HG03135 (cell line): ENCODE measurements around the gene ARMC9.
A peak's percentile ranks its signal among the peaks of the same experiment; 100 is the strongest.
"Not testable (repeated sequence)": the region's sequence is repeated elsewhere in the genome, so short reads cannot be mapped to it uniquely, and the experiment has no call there.

Experiments
- ATAC-seq: cut with Tn5 transposase; IDR thresholded peaks from one replicate; pipeline ENCODE4 v1.9.1; 2021; ENCODE audit warnings: mild to moderate bottlenecking, moderate library complexity; ENCODE audit not compliant: unreplicated experiment

ARMC9 gene

DNA sequence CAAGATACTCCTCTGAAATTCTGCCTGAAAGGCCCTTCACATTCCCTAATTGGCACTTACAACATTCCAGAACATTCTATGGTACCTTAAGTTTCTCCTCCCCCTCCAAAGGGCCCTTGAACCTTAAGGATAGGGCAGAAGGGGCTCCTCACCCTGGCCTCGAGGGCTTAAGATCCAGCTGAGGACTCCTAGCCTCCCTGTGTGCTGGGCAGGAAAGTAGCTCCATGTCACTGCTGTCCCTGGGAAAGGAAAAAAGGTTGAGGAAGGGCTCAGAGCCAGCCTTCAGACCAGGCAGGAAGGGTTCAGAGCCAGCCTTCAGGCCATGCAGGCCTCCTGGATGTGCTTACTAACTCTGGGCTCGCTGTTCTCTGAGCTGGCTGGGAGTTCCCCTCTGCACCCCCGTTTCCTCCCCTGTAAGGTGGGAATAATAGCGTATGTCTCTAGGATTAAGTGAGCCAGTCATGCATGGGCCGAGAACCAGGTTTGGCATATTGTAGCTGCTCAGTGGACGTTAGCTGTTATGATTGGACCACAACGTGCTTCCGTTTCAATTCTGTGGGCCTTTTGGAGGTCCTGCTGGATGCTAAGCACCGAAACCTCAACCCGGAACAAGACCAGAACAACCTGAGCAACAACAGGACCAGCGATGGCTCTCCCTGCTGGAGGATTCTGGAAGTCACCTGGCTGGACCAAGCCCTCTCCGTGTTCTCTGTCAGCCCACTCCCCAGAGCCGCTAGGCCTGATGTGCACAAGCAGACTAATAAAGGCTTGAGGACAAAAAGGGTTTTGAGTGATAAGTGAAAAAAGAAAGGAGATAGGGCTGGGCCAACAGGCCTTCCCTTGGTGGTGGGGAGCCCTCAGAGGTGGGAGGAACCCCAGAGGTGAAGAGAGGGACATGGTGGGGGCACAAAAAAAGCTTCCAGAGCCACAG, 196.0 kb downstream of the ARMC9 start:
- peak; percentile 49 for ATAC-seq

DNA sequence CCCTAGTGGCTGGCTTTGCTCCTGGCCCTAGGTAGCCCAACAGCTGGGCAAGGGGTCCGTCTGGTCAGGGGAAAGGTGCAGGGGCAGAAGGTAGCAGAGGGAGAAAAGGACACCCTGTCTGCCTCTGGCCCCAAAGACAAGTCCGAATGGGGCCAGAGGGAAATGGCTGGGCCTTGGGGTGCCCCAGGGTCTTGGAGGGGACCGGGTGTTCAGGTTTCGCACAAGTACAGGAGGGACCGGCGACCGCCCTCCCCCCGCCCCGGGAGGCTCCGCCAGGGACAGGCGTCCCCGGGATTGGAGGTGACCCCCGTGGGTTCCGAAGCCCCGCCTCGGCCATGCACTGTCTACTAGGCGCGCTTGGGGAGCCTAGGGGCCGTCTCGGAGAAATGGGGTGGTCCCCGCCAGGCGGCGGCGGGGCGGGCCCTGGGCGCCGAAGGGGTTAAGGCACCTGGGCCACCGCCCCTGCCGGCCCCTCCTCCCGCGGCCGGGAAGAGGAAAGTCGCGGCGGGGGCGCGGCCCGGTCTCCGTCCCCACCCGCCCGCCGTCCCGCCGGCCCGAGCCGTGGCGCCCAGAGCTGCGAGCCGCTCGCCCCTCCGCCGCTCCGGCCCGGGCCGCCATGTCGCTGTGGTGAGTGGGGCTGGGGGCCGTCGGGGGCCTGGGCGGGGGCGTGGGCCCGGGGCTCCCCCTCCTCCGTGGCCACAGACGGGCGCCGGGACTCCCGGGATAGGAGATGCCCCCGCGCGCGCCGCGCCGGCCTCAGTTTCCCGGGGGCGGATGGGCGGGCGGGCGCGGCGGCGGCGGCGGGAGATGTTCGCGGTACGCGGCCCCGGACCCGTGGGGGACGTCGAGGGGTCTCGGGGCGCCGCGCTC, 197.0 kb downstream of the ARMC9 start, which contains the start of gene B3GNT7:
Gene B3GNT7, plus strand, starts transcription at position 523 of the 870 bp plus-strand sequence. Its CDS starts 94 bp downstream, at position 617.
- ATAC-seq, result peak; percentile 15

DNA sequence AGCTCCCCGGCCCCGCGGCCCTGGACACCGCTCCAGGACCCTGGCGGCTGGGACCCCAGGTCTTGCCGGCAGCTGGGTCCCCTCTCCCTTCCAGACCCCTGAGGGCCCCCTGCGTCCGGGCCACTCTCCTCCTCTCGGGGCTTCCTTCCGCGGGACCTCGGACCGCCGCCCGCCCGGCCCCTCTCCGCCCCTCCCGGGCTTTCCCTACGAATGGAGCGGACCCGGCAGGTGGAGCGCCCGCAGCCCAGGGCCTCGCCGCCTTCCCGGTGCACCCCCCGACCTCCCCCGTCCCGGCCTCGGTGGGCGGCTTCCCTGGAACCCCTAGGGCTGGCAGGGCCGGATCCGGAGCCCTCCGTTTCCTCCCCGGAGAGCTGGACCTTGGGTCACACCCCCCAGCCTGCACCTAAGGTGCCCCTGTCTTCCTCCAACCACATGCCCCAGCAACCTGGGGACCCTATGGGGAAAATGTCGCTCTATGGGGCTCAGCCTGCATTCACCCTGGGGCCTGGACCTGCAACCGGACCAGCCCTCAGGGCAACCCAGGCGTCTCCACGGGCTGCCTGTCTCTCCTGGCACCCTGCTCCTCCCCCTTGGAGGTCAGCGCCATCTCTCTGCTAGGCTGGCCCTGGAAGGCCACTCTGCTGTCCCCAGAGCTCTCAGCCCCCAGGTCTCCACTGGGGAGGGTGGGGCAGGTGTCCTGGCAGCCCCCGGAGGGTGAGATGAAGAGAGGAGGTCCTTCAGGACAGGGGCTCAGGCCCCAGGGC, 197.8 kb downstream of the ARMC9 start:
- no peak for ATAC-seq

DNA sequence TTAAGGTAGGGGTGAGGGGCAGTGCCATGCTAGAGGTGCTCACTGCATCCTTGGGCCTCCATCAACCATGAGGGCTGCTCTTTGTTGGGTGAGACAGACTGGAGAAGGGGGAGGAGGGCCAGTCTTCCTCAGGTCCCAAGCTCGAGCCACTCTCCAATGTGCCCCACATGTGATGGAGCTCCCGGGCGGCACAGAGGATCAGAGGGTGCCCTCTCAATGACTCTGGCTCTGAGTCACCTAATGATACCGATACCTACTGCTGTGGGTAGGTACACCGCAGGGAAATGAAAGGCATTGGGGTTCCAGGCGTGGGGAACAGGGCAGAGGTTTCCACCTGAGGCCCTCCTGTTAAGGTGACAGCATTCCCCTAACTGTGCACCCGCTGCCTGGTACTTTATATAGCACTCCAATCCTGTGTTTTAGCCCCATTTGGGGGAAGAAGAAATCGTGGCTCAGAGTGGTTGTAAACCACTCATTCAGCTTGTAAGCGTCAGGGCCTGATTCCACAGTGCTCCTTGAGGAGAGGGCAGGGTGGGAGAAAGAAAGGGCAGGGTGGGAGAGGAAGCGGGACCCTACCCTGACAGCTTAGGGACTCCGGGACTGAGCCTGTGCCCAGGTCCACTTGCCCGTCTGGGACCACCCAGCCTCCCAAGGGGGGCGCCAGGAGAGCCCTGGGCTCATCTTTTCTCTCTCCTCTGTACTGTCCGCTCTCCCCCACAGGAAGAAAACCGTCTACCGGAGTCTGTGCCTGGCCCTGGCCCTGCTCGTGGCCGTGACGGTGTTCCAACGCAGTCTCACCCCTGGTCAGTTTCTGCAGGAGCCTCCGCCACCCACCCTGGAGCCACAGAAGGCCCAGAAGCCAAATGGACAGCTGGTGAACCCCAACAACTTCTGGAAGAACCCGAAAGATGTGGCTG, 198.8 kb downstream of the ARMC9 start:
- no peak for ATAC-seq

DNA sequence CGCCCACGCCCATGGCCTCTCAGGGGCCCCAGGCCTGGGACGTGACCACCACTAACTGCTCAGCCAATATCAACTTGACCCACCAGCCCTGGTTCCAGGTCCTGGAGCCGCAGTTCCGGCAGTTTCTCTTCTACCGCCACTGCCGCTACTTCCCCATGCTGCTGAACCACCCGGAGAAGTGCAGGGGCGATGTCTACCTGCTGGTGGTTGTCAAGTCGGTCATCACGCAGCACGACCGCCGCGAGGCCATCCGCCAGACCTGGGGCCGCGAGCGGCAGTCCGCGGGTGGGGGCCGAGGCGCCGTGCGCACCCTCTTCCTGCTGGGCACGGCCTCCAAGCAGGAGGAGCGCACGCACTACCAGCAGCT, 199.5 kb downstream of the ARMC9 start:
- no peak for ATAC-seq

DNA sequence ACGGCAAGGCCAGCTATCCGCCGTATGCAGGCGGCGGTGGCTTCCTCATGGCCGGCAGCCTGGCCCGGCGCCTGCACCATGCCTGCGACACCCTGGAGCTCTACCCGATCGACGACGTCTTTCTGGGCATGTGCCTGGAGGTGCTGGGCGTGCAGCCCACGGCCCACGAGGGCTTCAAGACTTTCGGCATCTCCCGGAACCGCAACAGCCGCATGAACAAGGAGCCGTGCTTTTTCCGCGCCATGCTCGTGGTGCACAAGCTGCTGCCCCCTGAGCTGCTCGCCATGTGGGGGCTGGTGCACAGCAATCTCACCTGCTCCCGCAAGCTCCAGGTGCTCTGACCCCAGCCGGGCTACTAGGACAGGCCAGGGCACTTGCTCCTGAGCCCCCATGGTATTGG, 200.2 kb downstream of the ARMC9 start:
- ATAC-seq, result no peak

DNA sequence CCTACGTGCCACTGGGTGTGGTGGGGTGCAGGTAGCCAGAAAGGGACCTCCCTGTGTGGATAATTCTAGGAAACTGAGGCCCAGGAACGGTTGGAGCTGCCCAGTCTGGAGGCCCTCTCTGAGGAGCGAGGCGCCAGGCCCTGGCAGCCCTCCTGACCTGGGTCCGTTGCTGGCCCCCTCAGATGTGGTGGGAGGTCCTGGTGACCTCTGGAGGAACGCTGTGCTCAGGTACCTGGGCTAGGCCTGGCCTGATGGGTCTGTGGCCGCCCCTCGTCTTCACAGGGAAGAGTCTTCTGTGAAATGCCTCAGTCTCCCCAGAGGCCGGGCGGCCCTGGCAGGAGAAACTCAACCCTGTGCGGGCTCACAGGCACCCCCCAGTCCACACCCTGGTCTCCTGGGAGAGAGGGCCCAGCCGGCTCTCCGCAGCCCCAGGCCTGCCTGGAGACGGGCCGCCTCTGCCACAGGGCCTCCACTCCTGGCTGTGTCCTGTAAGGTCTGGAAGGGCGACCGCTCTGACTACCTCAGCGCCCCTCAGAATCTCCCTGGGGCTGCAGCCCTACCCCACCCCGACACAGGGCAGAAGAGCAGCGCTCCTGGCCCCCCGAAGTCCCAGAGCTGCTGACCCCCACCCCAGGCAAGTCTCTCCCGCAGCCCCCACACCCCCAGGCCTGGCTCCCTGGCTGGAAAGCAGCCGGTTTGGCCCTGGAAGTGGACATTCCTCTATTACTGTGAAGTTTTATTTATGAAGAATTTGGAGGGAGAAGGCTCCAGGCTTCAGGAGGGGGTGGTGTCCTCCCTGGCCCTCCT, 200.8 kb downstream of the ARMC9 start:
- no peak for ATAC-seq

DNA sequence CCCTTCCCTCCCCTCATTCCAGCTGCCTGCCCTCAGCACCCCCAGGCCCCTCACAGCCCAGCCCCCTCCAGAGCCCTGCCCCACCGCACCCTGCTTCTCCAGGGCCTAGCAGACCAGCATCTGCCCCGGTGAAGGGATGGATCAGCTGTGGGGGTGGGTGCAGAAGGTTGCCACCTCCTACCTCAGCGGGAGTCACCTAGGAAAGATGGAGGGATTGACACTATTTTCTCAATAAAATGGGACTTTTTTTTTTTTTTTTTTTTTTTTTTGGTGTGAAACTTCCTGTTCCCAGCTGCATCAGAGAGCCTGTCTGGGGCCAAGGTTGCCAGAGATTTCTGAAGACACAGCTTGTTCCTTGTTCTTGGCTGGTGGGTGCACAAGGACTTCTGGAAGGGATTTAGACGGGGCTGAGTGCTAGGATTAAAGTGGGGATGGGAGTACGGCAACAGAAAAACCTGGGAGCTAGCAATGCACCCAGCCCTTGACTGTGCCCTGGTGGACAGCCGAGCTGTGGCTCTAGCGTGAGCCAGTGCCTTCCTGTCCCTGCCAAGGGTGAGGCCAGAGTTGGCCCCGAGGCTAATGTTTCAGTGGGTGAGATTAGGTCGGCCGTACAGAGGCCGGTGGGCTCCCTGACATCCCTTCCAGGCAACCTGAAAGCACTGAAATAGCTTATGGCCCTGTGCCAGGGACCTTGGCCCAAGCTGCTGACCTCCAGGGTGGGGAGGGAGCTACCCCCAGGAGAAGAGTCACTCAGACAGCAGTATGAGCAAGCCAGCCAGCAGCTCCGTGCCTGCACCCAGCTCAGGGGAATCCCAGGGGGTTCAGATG, 201.6 kb downstream of the ARMC9 start:
- ATAC-seq, result no peak

DNA sequence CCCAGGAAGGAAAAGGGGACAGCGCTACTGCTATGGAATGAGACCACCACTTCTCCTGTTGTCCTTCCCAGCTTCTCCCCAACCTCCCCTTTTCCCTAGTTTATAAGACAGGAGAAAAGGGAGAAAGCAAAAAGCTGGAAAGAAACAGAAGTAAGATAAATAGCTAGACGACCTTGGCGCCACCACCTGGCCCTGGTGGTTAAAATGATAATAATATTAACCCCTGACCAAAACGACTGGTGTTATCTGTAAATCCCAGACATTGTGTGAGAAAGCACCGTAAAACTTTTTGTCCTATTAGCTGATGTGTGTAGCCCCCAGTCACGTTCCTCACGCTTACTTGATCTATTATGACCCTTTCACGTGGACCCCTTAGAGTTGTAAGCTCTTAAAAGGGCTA, 202.2 kb downstream of the ARMC9 start:
- ATAC-seq, result not testable (repeated sequence)

DNA sequence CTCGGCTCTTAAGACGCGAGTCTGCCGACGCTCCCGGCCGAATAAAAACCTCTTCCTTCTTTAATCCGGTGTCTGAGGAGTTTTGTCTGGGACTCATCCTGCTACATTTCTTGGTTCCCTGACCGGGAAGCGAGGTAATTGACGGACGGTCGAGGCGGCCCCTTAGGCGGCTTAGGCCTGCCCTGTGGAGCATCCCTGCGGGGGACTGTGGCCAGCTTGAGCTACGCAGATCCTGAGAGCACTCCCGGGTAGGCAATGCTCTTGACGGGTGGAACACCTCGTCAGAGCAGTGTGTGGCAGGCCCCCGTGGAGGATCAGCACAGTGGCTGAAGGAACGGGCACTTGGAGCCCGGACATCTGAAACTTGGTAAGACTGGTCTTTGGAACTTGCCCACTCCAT, 202.7 kb downstream of the ARMC9 start:
- not testable (repeated sequence) for ATAC-seq

DNA sequence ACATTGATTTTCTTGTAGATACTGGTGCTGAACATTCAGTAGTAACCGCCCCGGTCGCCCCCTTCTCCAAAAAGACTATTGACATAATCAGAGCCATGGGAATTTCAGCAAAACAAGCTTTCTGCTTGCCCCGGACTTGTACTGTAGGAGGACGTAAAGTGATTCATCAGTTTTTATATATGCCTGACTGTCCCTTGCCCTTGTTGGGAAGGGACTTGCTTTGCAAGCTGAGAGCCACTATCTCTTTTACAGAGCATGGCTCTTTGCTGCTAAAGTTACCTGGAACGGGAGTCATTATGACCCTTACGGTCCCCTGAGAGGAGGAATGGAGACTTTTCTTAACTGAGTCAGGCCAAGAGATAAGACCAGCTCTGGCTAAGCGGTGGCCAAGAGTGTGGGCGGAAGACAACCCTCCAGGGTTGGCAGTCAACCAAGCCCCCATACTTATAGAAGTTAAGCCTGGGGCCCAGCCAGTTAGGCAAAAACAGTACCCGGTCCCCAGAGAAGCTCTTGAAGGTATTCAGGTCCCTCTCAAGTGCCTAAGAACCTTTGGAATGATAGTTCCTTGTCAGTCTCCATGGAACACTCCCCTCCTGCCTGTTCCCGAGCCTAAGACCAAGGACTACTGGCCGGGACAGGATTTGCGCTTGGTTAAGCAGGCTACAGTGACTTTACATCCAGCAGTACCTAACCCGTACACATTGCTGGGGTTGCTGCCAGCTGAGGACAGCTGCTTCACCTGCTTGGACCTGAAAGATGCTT, 205.2 kb downstream of the ARMC9 start:
- ATAC-seq, result not testable (repeated sequence)

DNA sequence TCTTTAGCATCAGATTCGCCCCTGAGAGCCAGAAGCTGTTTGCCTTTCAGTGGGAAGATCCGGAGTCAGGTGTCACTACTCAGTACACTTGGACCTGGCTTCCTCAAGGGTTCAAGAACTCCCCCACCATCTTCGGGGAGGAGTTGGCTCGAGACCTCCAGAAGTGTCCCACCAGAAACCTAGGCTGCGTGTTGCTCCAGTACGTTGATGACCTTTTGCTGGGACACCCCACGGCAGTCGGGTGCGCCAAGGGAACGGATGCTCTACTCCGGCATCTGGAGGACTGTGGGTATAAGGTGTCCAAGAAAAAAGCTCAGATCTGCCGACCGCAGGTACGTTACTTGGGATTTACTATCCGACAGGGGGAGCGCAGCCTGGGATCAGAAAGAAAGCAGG, 205.8 kb downstream of the ARMC9 start:
- ATAC-seq, result not testable (repeated sequence)

DNA sequence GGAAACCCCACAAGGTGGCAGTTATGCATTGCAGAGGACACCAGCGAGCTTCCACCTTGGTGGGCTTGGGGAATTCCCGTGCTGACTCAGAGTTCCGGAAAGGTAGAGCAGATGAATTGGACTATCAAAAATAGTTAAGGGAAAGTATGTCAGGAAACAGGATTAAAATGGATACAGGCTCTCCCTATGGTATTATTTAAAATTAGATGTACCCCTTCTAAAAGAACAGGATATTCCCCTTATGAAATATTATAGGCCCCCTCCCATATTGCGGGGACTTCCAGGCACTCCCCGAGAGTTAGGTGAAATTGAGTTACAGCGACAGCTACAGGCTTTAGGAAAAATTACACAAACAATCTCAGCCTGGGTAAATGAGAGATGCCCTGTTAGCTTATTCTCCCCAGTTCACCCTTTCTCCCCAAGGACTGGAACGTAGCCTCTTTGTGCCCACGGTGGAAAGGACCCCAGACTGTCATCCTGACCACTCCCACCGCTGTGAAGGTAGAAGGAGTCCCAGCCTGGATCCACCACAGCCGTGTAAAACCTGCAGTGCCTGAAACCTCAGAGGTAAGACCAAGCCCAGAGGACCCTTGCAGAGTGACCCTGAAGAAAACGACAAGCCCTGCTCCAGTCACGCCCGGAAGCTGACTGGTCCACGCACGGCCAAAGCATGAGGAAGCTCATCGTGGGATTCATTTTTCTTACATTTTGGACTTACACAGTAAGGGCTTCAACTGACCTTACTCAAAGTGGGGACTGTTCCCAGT, 207.4 kb downstream of the ARMC9 start:
- not testable (repeated sequence) for ATAC-seq

DNA sequence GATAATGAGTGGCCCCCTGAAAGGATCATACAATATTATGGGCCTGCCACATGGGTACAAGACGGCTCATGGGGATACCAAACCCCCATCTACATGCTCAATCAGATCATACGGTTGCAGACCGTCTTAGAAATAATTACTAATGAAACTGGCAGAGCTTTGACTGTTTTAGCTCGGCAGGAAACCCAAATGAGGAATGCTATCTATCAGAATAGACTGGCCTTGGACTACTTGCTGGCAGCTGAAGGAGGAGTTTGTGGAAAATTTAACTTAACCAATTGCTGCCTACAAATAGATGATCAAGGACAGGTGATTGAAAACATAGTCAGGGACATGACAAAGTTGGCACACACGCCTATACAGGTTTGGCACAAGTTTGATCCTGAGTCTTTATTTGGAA, 209.3 kb downstream of the ARMC9 start:
- not testable (repeated sequence) for ATAC-seq

DNA sequence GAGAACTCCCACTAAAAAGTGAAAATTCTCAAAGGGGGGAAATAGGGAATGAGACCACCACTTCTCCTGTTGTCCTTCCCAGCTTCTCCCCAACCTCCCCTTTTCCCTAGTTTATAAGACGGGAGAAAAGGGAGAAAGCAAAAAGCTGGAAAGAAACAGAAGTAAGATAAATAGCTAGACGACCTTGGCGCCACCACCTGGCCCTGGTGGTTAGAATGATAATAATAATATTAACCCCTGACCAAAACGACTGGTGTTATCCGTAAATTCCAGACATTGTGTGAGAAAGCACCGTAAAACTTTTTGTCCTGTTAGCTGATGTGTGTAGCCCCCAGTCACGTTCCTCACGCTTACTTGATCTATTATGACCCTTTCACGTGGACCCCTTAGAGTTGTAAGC, 209.9 kb downstream of the ARMC9 start:
- ATAC-seq, result not testable (repeated sequence)

DNA sequence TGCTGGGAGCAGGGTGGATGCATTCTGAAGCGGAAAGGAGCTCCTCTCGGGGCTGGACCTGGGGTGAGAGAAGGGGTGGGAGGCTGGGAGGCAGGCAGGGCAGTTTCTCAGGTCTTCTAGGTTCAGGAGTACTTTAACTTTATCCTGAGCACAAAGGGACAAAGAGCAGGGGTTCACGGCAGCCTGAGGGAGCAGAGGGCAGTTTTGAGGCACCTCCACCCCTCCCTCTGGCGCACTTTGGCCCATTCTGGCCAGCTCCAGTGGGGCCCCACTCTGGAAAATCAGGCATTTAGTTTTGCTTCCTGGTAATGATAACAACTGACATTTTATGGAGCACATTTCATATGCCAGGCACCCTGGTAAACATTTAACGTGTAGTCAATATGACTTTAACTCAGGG, 211.3 kb downstream of the ARMC9 start:
- ATAC-seq, result no peak
